ENCODE results near the gene GPBP1.

Gene GPBP1

DNA sequence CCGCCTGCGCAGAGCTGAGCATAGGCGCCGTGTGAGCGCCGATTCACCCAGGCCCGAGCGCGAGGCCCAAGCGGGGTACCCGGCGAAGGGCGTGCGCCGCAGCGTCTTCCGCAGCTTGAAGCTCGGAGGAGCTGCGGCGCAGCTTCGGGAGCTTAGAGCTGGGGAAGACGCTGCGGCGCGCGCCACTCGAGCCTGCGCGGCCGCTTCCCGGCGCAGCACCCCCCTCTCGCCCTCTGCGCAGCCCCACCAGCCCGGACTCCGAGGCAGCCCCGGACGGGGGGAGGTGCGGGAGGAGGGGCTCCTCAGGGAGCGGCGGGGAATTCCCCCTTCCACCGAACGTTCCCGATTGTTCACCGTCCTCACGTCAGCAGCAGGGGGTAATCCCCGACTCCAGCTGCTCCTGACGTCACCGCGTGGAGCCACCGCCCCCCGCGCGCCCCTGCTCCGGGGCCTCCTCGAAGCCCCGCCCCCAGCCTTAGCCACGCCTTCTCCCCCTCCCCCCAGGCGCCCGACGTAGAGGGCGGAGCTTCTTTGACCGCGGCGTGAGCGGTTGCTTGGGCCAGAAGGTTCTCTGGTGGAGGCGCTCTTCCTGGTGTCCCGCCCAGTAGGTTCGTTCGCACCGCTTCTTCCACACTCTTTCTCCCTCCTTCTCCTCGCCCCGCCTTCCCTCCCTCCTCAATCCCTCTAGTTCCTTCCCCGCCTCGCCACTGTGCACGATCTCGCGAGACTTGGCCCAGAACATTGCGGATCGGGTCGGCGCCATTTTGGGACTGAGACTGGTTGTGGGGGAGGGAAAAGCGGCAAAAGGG lies at the start of gene GPBP1:
TSS of gene GPBP1 (plus strand) at position 741 of the 809 bp plus-strand sequence. CDS start 40,072 bp downstream, outside the sequence.
- no peak for TF ChIP-seq ZNF274 (IDR thresholded peaks at IDR 0.05; ENCODE audit: low read depth, low read length)
- peak; percentile 74 for TF ChIP-seq YY1 (IDR thresholded peaks at IDR 0.05; ENCODE audit: insufficient read depth, insufficient read length)
- H3K9me3 ChIP-seq (ENCODE audit: insufficient read depth, low read length), result no peaks in the 10 kb centered on the region
- peak within 1 kb of the TSS; percentile 88 for H3K4me3 ChIP-seq (ENCODE audit: insufficient read length, low read depth)
- DNase-seq (ENCODE audit: low read depth, low spot score), result peak; percentile 92
- H3K4me1 ChIP-seq (ENCODE audit: insufficient read depth, insufficient read length), result no peaks in the 10 kb centered on the region
- peaks cover 14% of the 10 kb centered on the region for H3K36me3 ChIP-seq (ENCODE audit: insufficient read depth, insufficient read length, low read length)
- no peaks in the 10 kb centered on the region for H3K27me3 ChIP-seq (ENCODE audit: insufficient read depth, insufficient read length)
- H3K9ac ChIP-seq (ENCODE audit: insufficient read length, low read depth), result peak within 1 kb of the TSS; percentile 96

DNA sequence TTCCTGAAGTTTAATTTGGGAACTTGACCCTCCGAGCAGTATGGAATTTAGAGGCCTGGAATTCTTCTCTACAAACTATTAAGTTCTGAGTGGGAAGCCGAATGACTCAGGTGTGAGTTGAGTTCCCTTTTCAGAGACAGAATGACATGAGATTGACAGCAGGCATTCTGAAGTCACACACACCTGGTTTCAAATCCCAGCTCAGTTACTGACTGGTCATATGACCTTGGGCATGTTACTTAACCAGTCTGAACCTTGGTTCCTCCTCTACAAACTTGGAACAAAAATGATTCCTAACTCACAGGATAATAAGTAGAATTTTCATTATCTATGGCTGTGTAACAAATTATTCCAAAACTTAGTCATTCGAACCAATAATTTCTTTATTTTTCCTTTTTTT lies 45.5 kb upstream of the GPBP1 start:
- H3K4me3 ChIP-seq (ENCODE audit: insufficient read length, low read depth), result no peak overlapping the region
- H3K9me3 ChIP-seq (ENCODE audit: insufficient read depth, low read length), result 0 out of 2 replicates have a peak, but pooled peaks cover 4% of the 10 kb centered on the region
- H3K27me3 ChIP-seq (ENCODE audit: insufficient read depth, insufficient read length), result no peaks in the 10 kb centered on the region
- no peaks in the 10 kb centered on the region for H3K4me1 ChIP-seq (ENCODE audit: insufficient read depth, insufficient read length)
- TF ChIP-seq SUZ12 (IDR thresholded peaks at IDR 0.05; ENCODE audit: extremely low read depth, insufficient read depth, insufficient read length), result no peak
- no peak for TF ChIP-seq YY1 (IDR thresholded peaks at IDR 0.05; ENCODE audit: insufficient read depth, insufficient read length)
- no peak for TF ChIP-seq ZNF274 (IDR thresholded peaks at IDR 0.05; ENCODE audit: low read depth, low read length)
- no peak for DNase-seq (ENCODE audit: low read depth, low spot score)
- H3K36me3 ChIP-seq (ENCODE audit: insufficient read depth, insufficient read length, low read length), result no peaks in the 10 kb centered on the region
- no peak overlapping the region for H3K9ac ChIP-seq (ENCODE audit: insufficient read length, low read depth)

DNA sequence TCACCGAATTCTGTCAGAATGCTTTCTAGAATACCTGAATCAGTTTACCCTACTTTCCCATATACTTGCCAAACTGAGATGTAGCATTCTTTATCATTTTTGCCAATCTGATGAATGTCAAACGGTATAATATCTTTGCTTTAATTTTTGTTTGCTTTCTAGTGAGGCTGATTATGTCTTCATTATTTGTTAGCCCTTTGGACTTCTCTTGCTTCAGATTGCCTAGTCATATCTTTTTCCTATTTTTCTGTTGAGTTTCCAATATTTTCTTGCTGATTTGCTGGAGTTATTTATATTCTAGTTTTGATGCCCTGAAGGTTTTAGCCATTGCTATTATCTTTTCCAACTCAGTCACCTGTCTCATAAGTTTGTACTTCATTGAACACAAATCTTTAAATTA lies 40.3 kb upstream of the GPBP1 start:
- TF ChIP-seq ZNF274 (IDR thresholded peaks at IDR 0.05; ENCODE audit: low read depth, low read length) (no peak), SUZ12 (IDR thresholded peaks at IDR 0.05; ENCODE audit: extremely low read depth, insufficient read depth, insufficient read length) (no peak), YY1 (IDR thresholded peaks at IDR 0.05; ENCODE audit: insufficient read depth, insufficient read length) (no peak)
- Histone ChIP-seq H3K4me1 (ENCODE audit: insufficient read depth, insufficient read length) (no peaks in the 10 kb centered on the region), H3K36me3 (ENCODE audit: insufficient read depth, insufficient read length, low read length) (no peaks in the 10 kb centered on the region), H3K9me3 (ENCODE audit: insufficient read depth, low read length) (no peaks in the 10 kb centered on the region), H3K9ac (ENCODE audit: insufficient read length, low read depth) (no peak overlapping the region), H3K4me3 (ENCODE audit: insufficient read length, low read depth) (no peak overlapping the region), H3K27me3 (ENCODE audit: insufficient read depth, insufficient read length) (no peaks in the 10 kb centered on the region)
- no peak for DNase-seq (ENCODE audit: low read depth, low spot score)

GRCh38 chr5:57137401-57137800 lies 36.5 kb upstream of the GPBP1 start:
- H3K9ac ChIP-seq (ENCODE audit: insufficient read length, low read depth), result no peak overlapping the region
- H3K36me3 ChIP-seq (ENCODE audit: insufficient read depth, insufficient read length, low read length), result no peaks in the 10 kb centered on the region
- H3K27me3 ChIP-seq (ENCODE audit: insufficient read depth, insufficient read length), result no peaks in the 10 kb centered on the region
- no peak for DNase-seq (ENCODE audit: low read depth, low spot score)
- no peaks in the 10 kb centered on the region for H3K9me3 ChIP-seq (ENCODE audit: insufficient read depth, low read length)
- H3K4me3 ChIP-seq (ENCODE audit: insufficient read length, low read depth), result no peak overlapping the region
- no peak for TF ChIP-seq SUZ12 (IDR thresholded peaks at IDR 0.05; ENCODE audit: extremely low read depth, insufficient read depth, insufficient read length)
- no peak for TF ChIP-seq YY1 (IDR thresholded peaks at IDR 0.05; ENCODE audit: insufficient read depth, insufficient read length)
- TF ChIP-seq ZNF274 (IDR thresholded peaks at IDR 0.05; ENCODE audit: low read depth, low read length), result no peak
- H3K4me1 ChIP-seq (ENCODE audit: insufficient read depth, insufficient read length), result no peaks in the 10 kb centered on the region

GRCh38 chr5:57152316-57152715 lies 21.5 kb upstream of the GPBP1 start:
- peaks cover 2% of the 10 kb centered on the region for H3K4me1 ChIP-seq (ENCODE audit: insufficient read depth, insufficient read length)
- no peaks in the 10 kb centered on the region for H3K27me3 ChIP-seq (ENCODE audit: insufficient read depth, insufficient read length)
- no peak overlapping the region for H3K4me3 ChIP-seq (ENCODE audit: insufficient read length, low read depth)
- DNase-seq (ENCODE audit: low read depth, low spot score), result no peak
- 0 out of 2 replicates have a peak, but pooled peaks cover 6% of the 10 kb centered on the region for H3K9me3 ChIP-seq (ENCODE audit: insufficient read depth, low read length)
- no peak overlapping the region for H3K9ac ChIP-seq (ENCODE audit: insufficient read length, low read depth)
- TF ChIP-seq ZNF274 (IDR thresholded peaks at IDR 0.05; ENCODE audit: low read depth, low read length), result no peak
- H3K36me3 ChIP-seq (ENCODE audit: insufficient read depth, insufficient read length, low read length), result no peaks in the 10 kb centered on the region

GRCh38 chr5:57155033-57155432 lies 18.8 kb upstream of the GPBP1 start:
- Histone ChIP-seq H3K36me3 (ENCODE audit: insufficient read depth, insufficient read length, low read length) (no peaks in the 10 kb centered on the region), H3K9ac (ENCODE audit: insufficient read length, low read depth) (no peak overlapping the region), H3K9me3 (ENCODE audit: insufficient read depth, low read length) (peaks cover 13% of the 10 kb centered on the region; the same call in 1 of the 2 replicates), H3K27me3 (ENCODE audit: insufficient read depth, insufficient read length) (no peaks in the 10 kb centered on the region), H3K4me3 (ENCODE audit: insufficient read length, low read depth) (no peak overlapping the region), H3K4me1 (ENCODE audit: insufficient read depth, insufficient read length) (peaks cover 2% of the 10 kb centered on the region)
- no peak for TF ChIP-seq ZNF274 (IDR thresholded peaks at IDR 0.05; ENCODE audit: low read depth, low read length)
- no peak for TF ChIP-seq SUZ12 (IDR thresholded peaks at IDR 0.05; ENCODE audit: extremely low read depth, insufficient read depth, insufficient read length)
- TF ChIP-seq YY1 (IDR thresholded peaks at IDR 0.05; ENCODE audit: insufficient read depth, insufficient read length), result no peak
- DNase-seq (ENCODE audit: low read depth, low spot score), result no peak

DNA sequence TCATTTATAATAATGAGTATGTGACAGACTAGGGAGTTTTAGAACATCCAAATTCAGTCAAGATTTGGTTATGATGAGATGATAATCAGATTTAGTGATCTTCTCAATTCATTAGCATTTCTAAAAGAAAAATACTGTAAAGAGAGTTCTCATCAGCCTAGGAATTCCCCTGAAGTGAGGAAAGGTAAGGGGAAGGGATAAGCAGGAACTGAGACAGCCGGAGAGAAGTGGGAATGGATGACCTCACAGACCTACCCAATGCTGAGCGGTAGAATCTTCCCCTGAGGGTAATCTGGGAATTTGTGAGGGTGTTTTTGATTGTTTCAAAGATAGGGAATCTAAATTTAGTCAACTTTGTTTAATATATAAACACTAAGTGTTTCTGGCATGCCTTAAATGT lies 16.7 kb upstream of the GPBP1 start:
- H3K4me1 ChIP-seq (ENCODE audit: insufficient read depth, insufficient read length), result no peaks in the 10 kb centered on the region
- peaks cover 13% of the 10 kb centered on the region; the same call in 1 of the 2 replicates for H3K9me3 ChIP-seq (ENCODE audit: insufficient read depth, low read length)
- no peak for DNase-seq (ENCODE audit: low read depth, low spot score)
- no peaks in the 10 kb centered on the region for H3K36me3 ChIP-seq (ENCODE audit: insufficient read depth, insufficient read length, low read length)
- no peaks in the 10 kb centered on the region for H3K27me3 ChIP-seq (ENCODE audit: insufficient read depth, insufficient read length)
- H3K4me3 ChIP-seq (ENCODE audit: insufficient read length, low read depth), result no peak overlapping the region
- TF ChIP-seq ZNF274 (IDR thresholded peaks at IDR 0.05; ENCODE audit: low read depth, low read length) (no peak), SUZ12 (IDR thresholded peaks at IDR 0.05; ENCODE audit: extremely low read depth, insufficient read depth, insufficient read length) (no peak), YY1 (IDR thresholded peaks at IDR 0.05; ENCODE audit: insufficient read depth, insufficient read length) (no peak)
- H3K9ac ChIP-seq (ENCODE audit: insufficient read length, low read depth), result no peak overlapping the region
